Caco-2 (cell line): Measurements from ENCODE around the gene MYH7B. TPM values are rescaled to one million over a fixed set of nuclear protein-coding genes. Genes with fewer than 3 reads are reported as not detected.
A peak's percentile ranks its signal among the peaks of the same experiment; 100 is the strongest.

Experiments
- BruUV-seq: library from RNA; stranded (reverse); fragments of 400-500 nt; replicated peaks from 2 replicates; lab custom pipeline; 2021; lab: Mats Ljungman, UMichigan
- CTCF ChIA-PET: fragments of 300-600 bp; sonication (Branson Sonifier 250); formaldehyde crosslinking; loops from one replicate; lab custom pipeline; 2022; ENCODE audit warnings: antibody characterized with exemption; lab: Charles Lee
- POLR2A ChIA-PET: fragments of 300-600 bp; sonication (Branson Sonifier 250); formaldehyde crosslinking; loops from one replicate; lab custom pipeline; 2022; ENCODE audit warnings: antibody characterized with exemption; lab: Charles Lee
- DNase-seq, 2 experiments: peaks; one replicate each; pipeline versions ENCODE4 v3.0.0 to v3.0.0-alpha.2; 2020 to 2022
- H3K27me3 ChIP-seq: replicated peaks from 2 replicates; pipeline ENCODE4 v1.6.0; 2011; ENCODE audit warnings: low read length; ENCODE audit not compliant: control insufficient read depth, insufficient read depth
- H3K36me3 ChIP-seq: 2 replicates; pipeline ENCODE4 v1.5.1; 2011; ENCODE audit warnings: low read length; ENCODE audit not compliant: control insufficient read depth, insufficient read depth
- H3K4me1 ChIP-seq: fragments of 250-450 bp; sonication (Bioruptor Pico); 2 replicates; pipeline ENCODE4 v1.5.1; 2020; ENCODE audit warnings: mild to moderate bottlenecking
- H3K4me3 ChIP-seq: 2 replicates; pipeline ENCODE4 v1.5.1; 2011; ENCODE audit warnings: low read depth, mild to moderate bottlenecking, control low read depth, low read length
- H3K9me3 ChIP-seq: fragments of 250-450 bp; sonication (Bioruptor Pico); 2 replicates; pipeline ENCODE4 v1.5.1; 2020; ENCODE audit warnings: mild to moderate bottlenecking, moderate library complexity
- H3K27ac Mint-ChIP-seq: one replicate; pipeline ENCODE4 v1.8.0; 2022; ENCODE audit warnings: mixed read lengths; ENCODE audit not compliant: unreplicated experiment
- H3K27me3 Mint-ChIP-seq: one replicate; pipeline ENCODE4 v1.8.0; 2022; ENCODE audit warnings: mixed read lengths; ENCODE audit not compliant: insufficient read depth, unreplicated experiment
- H3K36me3 Mint-ChIP-seq: one replicate; pipeline ENCODE4 v1.8.0; 2022; ENCODE audit warnings: mild to moderate bottlenecking, mixed read lengths; ENCODE audit not compliant: insufficient read depth, unreplicated experiment
- H3K4me1 Mint-ChIP-seq: one replicate; pipeline ENCODE4 v1.8.0; 2022; ENCODE audit warnings: low read depth, mixed read lengths; ENCODE audit not compliant: unreplicated experiment
- H3K4me3 Mint-ChIP-seq: one replicate; pipeline ENCODE4 v1.8.0; 2022; ENCODE audit warnings: mild to moderate bottlenecking, moderate library complexity, mixed read lengths; ENCODE audit not compliant: unreplicated experiment
- H3K9me3 Mint-ChIP-seq: one replicate; pipeline ENCODE4 v1.8.0; 2022; ENCODE audit warnings: mixed read lengths; ENCODE audit not compliant: unreplicated experiment
- CTCF ChIP-seq, 2 experiments: fragments of 200-600 bp in 1 of 2; IDR thresholded peaks; 1 replicate in 1 of 2; 2 replicates in 1 of 2; pipeline versions ENCODE4 v1.5.1 to v1.8.0; 2011 to 2022; ENCODE audit warnings: antibody characterized with exemption in 1 of 2, control low read depth in 1 of 2, inconsistent platforms in 1 of 2, low read depth in 1 of 2, low read length in 1 of 2, mild to moderate bottlenecking in 1 of 2, moderate library complexity in 1 of 2; ENCODE audit not compliant: insufficient read depth in 1 of 2, severe bottlenecking in 1 of 2, unreplicated experiment in 1 of 2
- intact Hi-C: fragments of 100-400 bp; cut with micrococcal nuclease; formaldehyde crosslinking; loops from one replicate; pipeline ENCODE4 v1.10.0; 2022; ENCODE audit not compliant: unreplicated experiment
- total RNA-seq: library from RNA; stranded (reverse); gene quantifications from 2 replicates; pipeline ENCODE4 v1.2.3, GENCODE V29; 2022

MYH7B gene
- total RNA-seq, 1 experiment from 2014 or later: 2.5 TPM

- peaks cover 87% of the 10 kb centered on the region for H3K36me3 Mint-ChIP-seq
- H3K27me3 Mint-ChIP-seq: no peaks in the 10 kb centered on the region
- H3K4me1 ChIP-seq: no peaks in the 10 kb centered on the region
- POLR2A ChIA-PET: interaction anchor here (0.6 kb wide), 1 partner anchor 49 kb away, joined by 4 read pairs; no protein-coding TSS in a partner anchor
- CTCF ChIA-PET: interaction anchor here (0.6 to 2.5 kb wide), 4 partner anchors 98 to 344 kb away, joined by 3 to 13 read pairs (median 4); partner anchors contain the start of gene ACSS2
- peak in 1 of 2 experiments; percentile 7 for TF ChIP-seq CTCF (IDR thresholded peaks at IDR 0.05; ENCODE audit: insufficient read depth in 1 of 2, low read depth in 1 of 2, low read length in 1 of 2, severe bottlenecking in 1 of 2, unreplicated experiment in 1 of 2)
- peaks cover 13% of the 10 kb centered on the region for H3K36me3 ChIP-seq
- H3K4me3 ChIP-seq: no peak overlapping the region
- DNase-seq: peak; percentile 42 to 65
- H3K4me3 Mint-ChIP-seq: no peak overlapping the region
- intact Hi-C loops: no loop called here
- no TSS peak for BruUV-seq
- no peaks in the 10 kb centered on the region for H3K27me3 ChIP-seq
- peak overlapping the region; percentile 27 for H3K27ac Mint-ChIP-seq
- no peaks in the 10 kb centered on the region for H3K4me1 Mint-ChIP-seq
- no peaks in the 10 kb centered on the region for H3K9me3 ChIP-seq
- no peaks in the 10 kb centered on the region for H3K9me3 Mint-ChIP-seq
Observed at GRCh38 chr20:34998331-34998950, 42.8 kb downstream of the MYH7B start.

GRCh38 chr20:34999021-34999451, 43.4 kb downstream of the MYH7B start:
- H3K36me3 ChIP-seq: peaks cover 16% of the 10 kb centered on the region
- peak overlapping the region; percentile 27 for H3K27ac Mint-ChIP-seq
- intact Hi-C loops: no loop called here
- no peak overlapping the region for H3K4me3 Mint-ChIP-seq
- no peaks in the 10 kb centered on the region for H3K9me3 Mint-ChIP-seq
- BruUV-seq: no TSS peak
- TF ChIP-seq CTCF (IDR thresholded peaks at IDR 0.05; ENCODE audit: insufficient read depth in 1 of 2, low read depth in 1 of 2, low read length in 1 of 2, severe bottlenecking in 1 of 2, unreplicated experiment in 1 of 2): no peak
- ChIA-PET CTCF (interaction anchor here (0.6 to 2.5 kb wide), 4 partner anchors 97 to 1938 kb away, joined by 3 to 13 read pairs (median 4); partner anchors contain the start of gene ACSS2), POLR2A (no interaction called here)
- H3K4me1 Mint-ChIP-seq: no peaks in the 10 kb centered on the region
- H3K27me3 ChIP-seq: no peaks in the 10 kb centered on the region
- H3K27me3 Mint-ChIP-seq: no peaks in the 10 kb centered on the region
- H3K4me1 ChIP-seq: no peaks in the 10 kb centered on the region
- H3K9me3 ChIP-seq: no peaks in the 10 kb centered on the region
- H3K4me3 ChIP-seq: no peak overlapping the region
- peak in 1 of 2 experiments; percentile 51 for DNase-seq
- H3K36me3 Mint-ChIP-seq: peaks cover 86% of the 10 kb centered on the region

- H3K9me3 Mint-ChIP-seq: no peaks in the 10 kb centered on the region
- H3K4me3 ChIP-seq: no peak overlapping the region
- H3K9me3 ChIP-seq: no peaks in the 10 kb centered on the region
- intact Hi-C loops: loop anchor here (5.0 kb wide), 1 partner anchor 127 kb away; the partner anchor contains the start of gene GGT7
- CTCF ChIA-PET: interaction anchor here (0.5 to 4.3 kb wide), 5 partner anchors 44 to 1937 kb away, joined by 3 to 17 read pairs (median 5); no protein-coding TSS in a partner anchor
- peak; percentile 14 to 56 for DNase-seq
- H3K4me1 ChIP-seq: no peaks in the 10 kb centered on the region
- POLR2A ChIA-PET: no interaction called here
- no peaks in the 10 kb centered on the region for H3K27me3 Mint-ChIP-seq
- H3K27ac Mint-ChIP-seq: peak overlapping the region; percentile 27
- H3K36me3 ChIP-seq: peaks cover 22% of the 10 kb centered on the region
- BruUV-seq: no TSS peak
- peaks cover 86% of the 10 kb centered on the region for H3K36me3 Mint-ChIP-seq
- TF ChIP-seq CTCF (IDR thresholded peaks at IDR 0.05; ENCODE audit: insufficient read depth in 1 of 2, low read depth in 1 of 2, low read length in 1 of 2, severe bottlenecking in 1 of 2, unreplicated experiment in 1 of 2): no peak
- H3K4me3 Mint-ChIP-seq: no peak overlapping the region
- H3K27me3 ChIP-seq: no peaks in the 10 kb centered on the region
- H3K4me1 Mint-ChIP-seq: no peaks in the 10 kb centered on the region
Observed at GRCh38 chr20:34999782-35000181, 44.1 kb downstream of the MYH7B start.
